Tibial nerve (tissue), 4 donors: ENCODE results near the gene MBD1.

Source experiments
- CTCF ChIP-seq, 5 experiments: fragments of 200-600 bp in 3 of 5; fragments of 450-650 bp in 2 of 5; sonication (generic) in 3 of 5; IDR thresholded peaks; one replicate each; pipeline ENCODE4 v1.5.1; 2016 to 2019; ENCODE audit warnings: antibody characterized with exemption in 5 of 5, mild to moderate bottlenecking in 3 of 5, moderate library complexity in 2 of 5
- EP300 ChIP-seq, 2 donors: sonication (generic); formaldehyde crosslinking; IDR thresholded peaks; one replicate each; pipeline ENCODE4 v1.6.1; 2017; ENCODE audit warnings: antibody characterized with exemption in 2 of 2, mild to moderate bottlenecking in 1 of 2
- POLR2A ChIP-seq, 2 donors: fragments of 450-650 bp; IDR thresholded peaks; one replicate each; pipeline ENCODE4 v1.6.1; 2017; ENCODE audit warnings: antibody characterized with exemption in 2 of 2, mild to moderate bottlenecking in 2 of 2, moderate library complexity in 2 of 2

GRCh38 chr18:50273203-50274043, 7.9 kb downstream of the MBD1 start:
- TF ChIP-seq CTCF (IDR thresholded peaks at IDR 0.05) (no peak), EP300 (IDR thresholded peaks at IDR 0.05) (no peak), POLR2A (IDR thresholded peaks at IDR 0.05) (no peak)
